ENCODE data around the gene HDAC7.

DNA sequence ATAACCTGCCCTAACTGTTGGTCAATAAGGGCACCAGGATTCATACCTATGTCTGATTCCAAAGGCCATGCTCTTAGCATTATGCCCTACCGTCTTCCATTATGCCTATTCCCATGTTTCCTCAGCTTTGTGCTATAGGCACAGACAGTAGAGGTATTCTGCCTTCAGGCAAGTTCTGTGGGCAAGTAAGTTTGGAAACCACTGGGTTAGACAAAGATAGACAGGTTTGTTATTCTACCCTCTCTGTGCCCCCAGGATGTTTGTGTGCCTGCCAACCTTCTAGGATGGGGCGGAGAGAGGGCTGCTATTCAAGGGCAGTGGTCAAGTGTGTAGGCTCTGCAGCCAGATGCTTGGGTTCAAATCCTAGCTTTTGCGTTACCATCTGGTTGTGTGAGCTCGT is 65.6 kb downstream of the HDAC7 start:
- TF ChIP-seq, protein P1, sequence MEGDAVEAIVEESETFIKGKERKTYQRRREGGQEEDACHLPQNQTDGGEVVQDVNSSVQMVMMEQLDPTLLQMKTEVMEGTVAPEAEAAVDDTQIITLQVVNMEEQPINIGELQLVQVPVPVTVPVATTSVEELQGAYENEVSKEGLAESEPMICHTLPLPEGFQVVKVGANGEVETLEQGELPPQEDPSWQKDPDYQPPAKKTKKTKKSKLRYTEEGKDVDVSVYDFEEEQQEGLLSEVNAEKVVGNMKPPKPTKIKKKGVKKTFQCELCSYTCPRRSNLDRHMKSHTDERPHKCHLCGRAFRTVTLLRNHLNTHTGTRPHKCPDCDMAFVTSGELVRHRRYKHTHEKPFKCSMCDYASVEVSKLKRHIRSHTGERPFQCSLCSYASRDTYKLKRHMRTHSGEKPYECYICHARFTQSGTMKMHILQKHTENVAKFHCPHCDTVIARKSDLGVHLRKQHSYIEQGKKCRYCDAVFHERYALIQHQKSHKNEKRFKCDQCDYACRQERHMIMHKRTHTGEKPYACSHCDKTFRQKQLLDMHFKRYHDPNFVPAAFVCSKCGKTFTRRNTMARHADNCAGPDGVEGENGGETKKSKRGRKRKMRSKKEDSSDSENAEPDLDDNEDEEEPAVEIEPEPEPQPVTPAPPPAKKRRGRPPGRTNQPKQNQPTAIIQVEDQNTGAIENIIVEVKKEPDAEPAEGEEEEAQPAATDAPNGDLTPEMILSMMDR (IDR thresholded peaks at IDR 0.05), result no peak
- TF ChIP-seq POLR2A (IDR thresholded peaks at IDR 0.05), result no peak
- no peak for TF ChIP-seq POLR2AphosphoS5 (IDR thresholded peaks at IDR 0.05)
- TF ChIP-seq EP300 (IDR thresholded peaks at IDR 0.05), result no peak
